HG02642 (cell line): Measurements from ENCODE around the gene KLHL29.

Experiments used
- ATAC-seq: cut with Tn5 transposase; IDR thresholded peaks from one replicate; pipeline ENCODE4 v1.9.1; 2021; ENCODE audit warnings: mild to moderate bottlenecking; ENCODE audit not compliant: unreplicated experiment, poor library complexity

Gene KLHL29

GRCh38 chr2:23635442-23636340 is 250.7 kb downstream of the KLHL29 start:
- ATAC-seq, result no peak

GRCh38 chr2:23636426-23636825 is 251.4 kb downstream of the KLHL29 start:
- no peak for ATAC-seq

GRCh38 chr2:23637011-23637778 is 252.2 kb downstream of the KLHL29 start:
- no peak for ATAC-seq

GRCh38 chr2:23639406-23639982 is 254.5 kb downstream of the KLHL29 start:
- ATAC-seq, result no peak

GRCh38 chr2:23640711-23641110 is 255.7 kb downstream of the KLHL29 start:
- no peak for ATAC-seq

GRCh38 chr2:23642516-23642915 is 257.5 kb downstream of the KLHL29 start:
- ATAC-seq, result no peak

- ATAC-seq, result no peak
These were observed 260.3 kb downstream of the KLHL29 start for GRCh38 chr2:23645230-23645808.

GRCh38 chr2:23647563-23647962 is 262.6 kb downstream of the KLHL29 start:
- no peak for ATAC-seq

GRCh38 chr2:23649303-23649702 is 264.3 kb downstream of the KLHL29 start:
- ATAC-seq, result no peak

- no peak for ATAC-seq
These were observed 264.8 kb downstream of the KLHL29 start for GRCh38 chr2:23649819-23650218.

- ATAC-seq, result no peak
These were observed 266.5 kb downstream of the KLHL29 start for GRCh38 chr2:23651187-23652080.

GRCh38 chr2:23653326-23653725 is 268.3 kb downstream of the KLHL29 start:
- ATAC-seq, result no peak

GRCh38 chr2:23654756-23655155 is 269.8 kb downstream of the KLHL29 start:
- ATAC-seq, result no peak

GRCh38 chr2:23655934-23656596 is 271.1 kb downstream of the KLHL29 start:
- ATAC-seq, result no peak

GRCh38 chr2:23656597-23656973 is 271.6 kb downstream of the KLHL29 start:
- no peak for ATAC-seq

GRCh38 chr2:23657371-23657770 is 272.4 kb downstream of the KLHL29 start:
- ATAC-seq, result no peak

- ATAC-seq, result no peak
These were observed 273.0 kb downstream of the KLHL29 start for GRCh38 chr2:23657934-23658333.

- no peak for ATAC-seq
These were observed 273.5 kb downstream of the KLHL29 start for GRCh38 chr2:23658466-23658942.

GRCh38 chr2:23659328-23659727 is 274.3 kb downstream of the KLHL29 start:
- no peak for ATAC-seq
